Thyroid gland (tissue), 4 donors: ENCODE data around the gene ZNF625.

Source experiments
- CTCF ChIP-seq, 6 experiments: fragments of 200-600 bp in 3 of 6; fragments of 450-650 bp in 3 of 6; sonication (generic) in 3 of 6; IDR thresholded peaks; one replicate each; pipeline ENCODE4 v1.5.1; 2016 to 2019; ENCODE audit warnings: antibody characterized with exemption in 6 of 6, mild to moderate bottlenecking in 2 of 6, inconsistent platforms in 1 of 6, moderate library complexity in 1 of 6
- POLR2A ChIP-seq, 2 donors: fragments of 450-650 bp; IDR thresholded peaks; one replicate each; pipeline ENCODE4 v1.6.1; 2017; ENCODE audit warnings: antibody characterized with exemption in 2 of 2, mild to moderate bottlenecking in 2 of 2, moderate library complexity in 1 of 2

- TF ChIP-seq CTCF (IDR thresholded peaks at IDR 0.05) (no peak), POLR2A (IDR thresholded peaks at IDR 0.05) (no peak)
Measured at GRCh38 chr19:12162513-12162881, 6.0 kb upstream of the ZNF625 start.
